OCI-LY7 (cell line): Measurements from ENCODE around the gene CRADD. TPM values are rescaled to one million over a fixed set of nuclear protein-coding genes. Genes with fewer than 3 reads are reported as not detected.

Source experiments
- BruUV-seq: library from RNA; stranded (reverse); fragments of 400-500 nt; replicated peaks from 2 replicates; lab custom pipeline; 2021; lab: Mats Ljungman, UMichigan
- CTCF ChIA-PET: fragments of 300-600 bp; sonication (Branson Sonifier 250); formaldehyde crosslinking; loops from one replicate; lab custom pipeline; 2022; ENCODE audit warnings: antibody characterized with exemption; ENCODE audit not compliant: unreplicated experiment; lab: Charles Lee
- POLR2A ChIA-PET: fragments of 300-600 bp; sonication (Branson Sonifier 250); formaldehyde crosslinking; loops from one replicate; lab custom pipeline; 2022; ENCODE audit warnings: antibody characterized with exemption; lab: Charles Lee
- DNase-seq: peaks from one replicate; pipeline ENCODE4 v3.0.0-alpha.2; 2015; ENCODE audit warnings: low spot score
- H2AFZ ChIP-seq: fragments of 200-600 bp; sonication (generic), shearing (Covaris generic); 2 replicates; pipeline ENCODE4 v1.6.1; 2014; ENCODE audit warnings: mild to moderate bottlenecking, antibody characterized with exemption, low read length, moderate library complexity
- H3K27ac ChIP-seq: fragments of 200-600 bp; sonication (generic); 2 replicates; pipeline ENCODE4 v1.5.1; 2014; ENCODE audit warnings: mixed run types, low read depth, mild to moderate bottlenecking, moderate library complexity, low read length, inconsistent platforms; ENCODE audit not compliant: poor library complexity, severe bottlenecking
- H3K36me3 ChIP-seq: fragments of 200-600 bp; sonication (generic); 2 replicates; pipeline ENCODE4 v1.6.1; 2014; ENCODE audit warnings: mild to moderate bottlenecking, antibody characterized with exemption, low read length, moderate library complexity, mixed read lengths; ENCODE audit not compliant: insufficient read depth
- H3K4me1 ChIP-seq: fragments of 200-600 bp; sonication (generic); 2 replicates; pipeline ENCODE4 v1.5.1; 2014; ENCODE audit warnings: mild to moderate bottlenecking, low read length; ENCODE audit not compliant: insufficient read depth, poor library complexity, severe bottlenecking
- H3K4me2 ChIP-seq: fragments of 200-600 bp; sonication (generic); 2 replicates; pipeline ENCODE4 v1.6.1; 2014; ENCODE audit warnings: mild to moderate bottlenecking, low read length
- H3K4me3 ChIP-seq: fragments of 200-600 bp; sonication (generic); 2 replicates; pipeline ENCODE4 v1.5.1; 2014; ENCODE audit warnings: mild to moderate bottlenecking, low read depth, low read length; ENCODE audit not compliant: poor library complexity, severe bottlenecking
- H3K79me2 ChIP-seq: fragments of 200-600 bp; sonication (generic); 2 replicates; pipeline ENCODE4 v1.6.1; 2016; ENCODE audit warnings: low read depth, mild to moderate bottlenecking, low read length, moderate library complexity, mixed read lengths; ENCODE audit not compliant: insufficient read depth
- H3K9me2 ChIP-seq: fragments of 200-600 bp; sonication (generic); 2 replicates; pipeline ENCODE4 v1.6.1; 2016; ENCODE audit warnings: mild to moderate bottlenecking, low read length, mixed read lengths; ENCODE audit not compliant: insufficient read depth
- H3K9me3 ChIP-seq: fragments of 200-600 bp; sonication (generic); 2 replicates; pipeline ENCODE4 v1.6.1; 2014; ENCODE audit warnings: mild to moderate bottlenecking, mixed run types, low read length, mixed read lengths
- H4K20me1 ChIP-seq: fragments of 200-600 bp; sonication (generic); 2 replicates; pipeline ENCODE4 v1.6.1; 2014; ENCODE audit warnings: mild to moderate bottlenecking, antibody characterized with exemption, low read length, moderate library complexity, mixed read lengths; ENCODE audit not compliant: insufficient read depth
- CTCF ChIP-seq: fragments of 200-600 bp; sonication (generic); conservative IDR thresholded peaks from 2 replicates; pipeline ENCODE4 v1.5.1; 2014; ENCODE audit warnings: mild to moderate bottlenecking, antibody characterized with exemption, low read length, moderate library complexity, mixed read lengths
- EZH2phosphoT487 ChIP-seq: fragments of 200-600 bp; sonication (generic); IDR thresholded peaks from 2 replicates; pipeline ENCODE4 v1.6.1; 2018; ENCODE audit warnings: low read depth, borderline replicate concordance, mild to moderate bottlenecking, mixed run types, antibody characterized with exemption, low read length, moderate library complexity, mixed read lengths
- intact Hi-C: fragments of 100-400 bp; cut with micrococcal nuclease; formaldehyde crosslinking; loops from one replicate; pipeline ENCODE4 v1.10.0; 2022; ENCODE audit not compliant: unreplicated experiment
- total RNA-seq, 2 experiments: library from RNA; depleted of rRNA in 1 of 2; stranded (reverse); fragments of >200 nt in 1 of 2; shearing (Covaris generic) in 1 of 2; gene quantifications; 2 replicates each; pipeline ENCODE4 v1.2.3, GENCODE V29; 2014 to 2022

The CRADD gene
- total RNA-seq, 2 experiments from 2014 or later, result 10.5 to 16.8 TPM

- Histone ChIP-seq H3K79me2 (no peaks in the 10 kb centered on the region), H3K4me3 (no peak overlapping the region), H2AFZ (no peak overlapping the region), H3K4me2 (no peak overlapping the region), H4K20me1 (no peaks in the 10 kb centered on the region), H3K4me1 (no peaks in the 10 kb centered on the region), H3K9me2 (no peaks in the 10 kb centered on the region), H3K36me3 (no peaks in the 10 kb centered on the region), H3K9me3 (no peaks in the 10 kb centered on the region), H3K27ac (no peak overlapping the region)
- intact Hi-C loops, result no loop called here
- no peak for TF ChIP-seq EZH2phosphoT487
- no peak for TF ChIP-seq CTCF
- CTCF ChIA-PET, result no interaction called here
- DNase-seq, result no peak
- no TSS peak for BruUV-seq
- POLR2A ChIA-PET, result interaction anchor here (0.6 kb wide), 1 partner anchor 1796 kb away, joined by 3 read pairs; no protein-coding TSS in a partner anchor
Observed at GRCh38 chr12:93668919-93669418, 8.2 kb upstream of the CRADD start.

GRCh38 chr12:93669452-93669851, 7.7 kb upstream of the CRADD start:
- H3K36me3 ChIP-seq, result no peaks in the 10 kb centered on the region
- H3K4me3 ChIP-seq, result no peak overlapping the region
- BruUV-seq, result no TSS peak
- no peak overlapping the region for H3K27ac ChIP-seq
- TF ChIP-seq CTCF (no peak), EZH2phosphoT487 (no peak)
- intact Hi-C loops, result no loop called here
- no peak overlapping the region for H2AFZ ChIP-seq
- H3K9me3 ChIP-seq, result no peaks in the 10 kb centered on the region
- H3K4me1 ChIP-seq, result no peaks in the 10 kb centered on the region
- H3K79me2 ChIP-seq, result no peaks in the 10 kb centered on the region
- H3K9me2 ChIP-seq, result no peaks in the 10 kb centered on the region
- no peaks in the 10 kb centered on the region for H4K20me1 ChIP-seq
- POLR2A ChIA-PET, result no interaction called here
- DNase-seq, result no peak
- no peak overlapping the region for H3K4me2 ChIP-seq
- CTCF ChIA-PET, result no interaction called here

GRCh38 chr12:93670104-93670503, 7.1 kb upstream of the CRADD start:
- Histone ChIP-seq H3K27ac (no peak overlapping the region), H3K9me2 (no peaks in the 10 kb centered on the region), H3K4me3 (no peak overlapping the region), H4K20me1 (no peaks in the 10 kb centered on the region), H3K4me2 (no peak overlapping the region), H3K4me1 (no peaks in the 10 kb centered on the region), H2AFZ (no peak overlapping the region), H3K36me3 (no peaks in the 10 kb centered on the region), H3K9me3 (no peaks in the 10 kb centered on the region), H3K79me2 (no peaks in the 10 kb centered on the region)
- ChIA-PET POLR2A (interaction anchor here (0.8 to 1.0 kb wide), 2 partner anchors 14 to 195 kb away, joined by 3 read pairs; no protein-coding TSS in a partner anchor), CTCF (no interaction called here)
- intact Hi-C loops, result loop anchor here (10.0 kb wide), 1 partner anchor 225 kb away; the partner anchor contains the start of gene UBE2N
- DNase-seq, result no peak
- TF ChIP-seq CTCF, result no peak
- no peak for TF ChIP-seq EZH2phosphoT487
- no TSS peak for BruUV-seq
